GM12878 (cell line): ENCODE measurements around the gene JPT1. TPM values are rescaled to one million over a fixed set of nuclear protein-coding genes. Genes with fewer than 3 reads are reported as not detected.

ENCODE experiments used
- ATAC-seq: fragments of 200-7000 bp; cut with Tn5 transposase; 3 replicates; pipeline ENCODE4 v1.9.1; 2020; ENCODE audit warnings: mild to moderate bottlenecking, moderate library complexity
- BruUV-seq: library from RNA; stranded (reverse); fragments of 400-500 nt; replicated peaks from 2 replicates; lab custom pipeline; 2021; lab: Mats Ljungman, UMichigan
- CTCF ChIA-PET: fragments of 300-600 bp; sonication (Branson Sonifier 250); formaldehyde crosslinking; extraction: SDS; loops from one replicate; lab custom pipeline; 2021; ENCODE audit warnings: inconsistent platforms; lab: Yijun Ruan, JAX
- POLR2A ChIA-PET: fragments of 350-600 bp; formaldehyde crosslinking; extraction: SDS; loops from one replicate; lab custom pipeline; 2021; ENCODE audit warnings: inconsistent platforms; lab: Charles Lee
- RAD21 ChIA-PET: fragments of 300-600 bp; sonication (Branson Sonifier 250); formaldehyde crosslinking; loops from one replicate; lab custom pipeline; 2023; ENCODE audit warnings: antibody characterized with exemption; ENCODE audit not compliant: unreplicated experiment; lab: Charles Lee
- SMC1A ChIA-PET: fragments of 300-600 bp; sonication (Branson Sonifier 250); formaldehyde crosslinking; loops from one replicate; lab custom pipeline; 2023; ENCODE audit not compliant: unreplicated experiment, uncharacterized antibody; lab: Charles Lee
- DNase-seq: peaks from one replicate; pipeline ENCODE4 v3.0.0-alpha.2; 2011; ENCODE audit warnings: low read depth, low spot score
- FAIRE-seq: peaks from 3 replicates; lab custom pipeline; 2011; peaks lifted over from hg19 to GRCh38; lab: Jason Lieb, UNC
- H2AFZ ChIP-seq: 2 replicates; pipeline ENCODE4 v1.6.0; 2011; ENCODE audit warnings: low read depth, low read length, control low read depth; ENCODE audit not compliant: control insufficient read depth
- H3K27ac ChIP-seq: 2 replicates; pipeline ENCODE4 v1.5.1; 2011; ENCODE audit warnings: control low read depth; ENCODE audit not compliant: control insufficient read depth, insufficient read depth
- H3K27me3 ChIP-seq, 2 experiments: replicated peaks in 1 of 2; 2 replicates each; pipeline versions ENCODE4 v1.6.0 to v1.6.1; 2011; ENCODE audit warnings: low read length in 1 of 2; ENCODE audit not compliant: control insufficient read depth in 2 of 2, insufficient read depth in 2 of 2
- H3K36me3 ChIP-seq, 2 experiments: 2 replicates each; pipeline ENCODE4 v1.5.1; 2011; ENCODE audit warnings: low read length in 1 of 2; ENCODE audit not compliant: control insufficient read depth in 2 of 2, insufficient read depth in 2 of 2
- H3K4me1 ChIP-seq: 2 replicates; pipeline ENCODE4 v1.6.1; 2011; ENCODE audit warnings: mild to moderate bottlenecking, low read length, moderate library complexity, mixed read lengths; ENCODE audit not compliant: control insufficient read depth, insufficient read depth
- H3K4me2 ChIP-seq: 2 replicates; pipeline ENCODE4 v1.6.0; 2011; ENCODE audit warnings: control low read depth; ENCODE audit not compliant: control insufficient read depth, insufficient read depth
- H3K4me3 ChIP-seq: fragments of 200-600 bp; sonication (generic); 2 replicates; pipeline ENCODE4 v1.5.1; 2016
- H3K79me2 ChIP-seq: 2 replicates; pipeline ENCODE4 v1.6.0; 2011; ENCODE audit warnings: low read length; ENCODE audit not compliant: control insufficient read depth, insufficient read depth
- H3K9ac ChIP-seq: 2 replicates; pipeline ENCODE4 v1.8.0; 2011; ENCODE audit warnings: low read length, control low read depth, mixed read lengths; ENCODE audit not compliant: control insufficient read depth, insufficient read depth
- H3K9me3 ChIP-seq: replicated peaks from 3 replicates; pipeline ENCODE4 v1.5.1; 2011; ENCODE audit warnings: mild to moderate bottlenecking, low read length; ENCODE audit not compliant: control insufficient read depth, insufficient read depth
- H4K20me1 ChIP-seq: 2 replicates; pipeline ENCODE4 v1.6.0; 2011; ENCODE audit not compliant: control insufficient read depth, insufficient read depth
- BACH1 ChIP-seq: fragments of 450-650 bp; IDR thresholded peaks from 2 replicates; pipeline ENCODE4 v1.6.1; 2017; ENCODE audit warnings: mild to moderate bottlenecking, borderline replicate concordance
- BHLHE40 ChIP-seq, 2 experiments: fragments of 450-650 bp in 1 of 2; IDR thresholded peaks; 2 replicates each; pipeline ENCODE4 v1.6.1; 2011 to 2017; ENCODE audit warnings: low read depth in 2 of 2, borderline replicate concordance in 1 of 2, improper control_type of control experiment in 1 of 2, low read length in 1 of 2, mild to moderate bottlenecking in 1 of 2
- BRCA1 ChIP-seq: IDR thresholded peaks from 2 replicates; pipeline ENCODE4 v1.6.1; 2011; ENCODE audit warnings: low read depth, low read length, improper control_type of control experiment
- CEBPB ChIP-seq, 2 experiments: fragments of 150-350 bp in 1 of 2; IDR thresholded peaks; 2 replicates each; pipeline ENCODE4 v1.6.1; 2012 to 2014; ENCODE audit warnings: low read depth in 2 of 2, low read length in 2 of 2, borderline replicate concordance in 1 of 2, inconsistent platforms in 1 of 2
- DPF2 ChIP-seq: fragments of 450-650 bp; IDR thresholded peaks from 2 replicates; pipeline ENCODE4 v1.6.1; 2017; ENCODE audit warnings: mild to moderate bottlenecking
- EED ChIP-seq: sonication (generic); IDR thresholded peaks from 2 replicates; pipeline ENCODE4 v1.6.1; 2016; ENCODE audit warnings: antibody characterized with exemption, low read depth
- GATAD2B ChIP-seq: fragments of 450-650 bp; conservative IDR thresholded peaks from 2 replicates; pipeline ENCODE4 v1.6.1; 2017; ENCODE audit warnings: low read depth, mild to moderate bottlenecking, moderate library complexity
- HDGF ChIP-seq: fragments of 450-650 bp; IDR thresholded peaks from 2 replicates; pipeline ENCODE4 v1.6.1; 2016; ENCODE audit warnings: antibody characterized with exemption
- IKZF1 ChIP-seq: fragments of 450-650 bp; conservative IDR thresholded peaks from 2 replicates; pipeline ENCODE4 v1.6.1; 2017; ENCODE audit warnings: antibody characterized with exemption, mild to moderate bottlenecking
- IKZF2 ChIP-seq, 2 experiments: fragments of 450-650 bp; IDR thresholded peaks; 2 replicates each; pipeline ENCODE4 v1.6.1; 2017; ENCODE audit warnings: mild to moderate bottlenecking in 2 of 2, moderate library complexity in 2 of 2
- LARP7 ChIP-seq: fragments of 450-650 bp; IDR thresholded peaks from 2 replicates; pipeline ENCODE4 v1.6.1; 2017; ENCODE audit warnings: mild to moderate bottlenecking
- NR2F1 ChIP-seq: fragments of 450-650 bp; conservative IDR thresholded peaks from 2 replicates; pipeline ENCODE4 v1.6.1; 2017; ENCODE audit warnings: mild to moderate bottlenecking
- POLR2A ChIP-seq: IDR thresholded peaks from 2 replicates; pipeline ENCODE4 v1.6.1; 2011; ENCODE audit warnings: low read depth, mild to moderate bottlenecking, low read length
- RFX5 ChIP-seq: IDR thresholded peaks from 2 replicates; pipeline ENCODE4 v1.6.1; 2011; ENCODE audit warnings: low read depth, low read length, improper control_type of control experiment
- SKIL ChIP-seq: fragments of 450-650 bp; IDR thresholded peaks from 2 replicates; pipeline ENCODE4 v1.6.1; 2017; ENCODE audit warnings: mild to moderate bottlenecking, low read depth, inconsistent platforms; ENCODE audit not compliant: poor library complexity, severe bottlenecking
- YY1 ChIP-seq: IDR thresholded peaks from 2 replicates; pipeline ENCODE4 v1.6.1; 2011; ENCODE audit warnings: low read depth, mild to moderate bottlenecking, low read length
- ZNF687 ChIP-seq: fragments of 450-650 bp; IDR thresholded peaks from 2 replicates; pipeline ENCODE4 v1.6.1; 2017; ENCODE audit warnings: mild to moderate bottlenecking, moderate library complexity
- WGBS: methylation state at CpG from one replicate; pipeline ENCODE4 v1.1.6; 2016; ENCODE audit warnings: low lambda C conversion rate; ENCODE audit not compliant: insufficient replicate concordance, insufficient coverage; ENCODE audit errors: missing lambda C conversion rate; 5-methylcytosine and 5-hydroxymethylcytosine counted together
- in situ Hi-C: fragments of 300-500 bp; cut with MboI; formaldehyde crosslinking; loops from 9 replicates; pipeline ENCODE4 v1.14.3; 2018; ENCODE audit warnings: mixed read lengths
- intact Hi-C: fragments of 100-400 bp; cut with micrococcal nuclease; formaldehyde crosslinking; loops from one replicate; pipeline ENCODE4 v1.14.2; 2022; ENCODE audit not compliant: unreplicated experiment
- polyA plus RNA-seq, 11 experiments: library from polyadenylated mRNA; depleted of rRNA in 4 of 11; unstranded in 6 of 11; stranded (reverse) in 5 of 11; fragments of >200 nt; fragmentation: Nextera tagmentation in 4 of 11; fragmentation: Illumina TruSeq in 1 of 11; extraction: Ambion mirVana in 4 of 11; extraction: Trizol in 1 of 11; gene quantifications; 1 replicate in 1 of 11; 2 replicates in 10 of 11; pipeline versions ENCODE4 v1.2.1 to v1.2.3, GENCODE V29; 2011 to 2016; ENCODE audit warnings: inconsistent platforms in 2 of 11, missing spikeins in 2 of 11, low read depth in 1 of 11
- total RNA-seq, 4 experiments: library from RNA; depleted of rRNA in 3 of 4; stranded (reverse); fragments of >200 nt in 3 of 4; fragmentation: Illumina TruSeq in 1 of 4; extraction: Trizol in 1 of 4; gene quantifications; 2 replicates each; pipeline versions ENCODE4 v1.2.1 to v1.2.3, GENCODE V29; 2013 to 2021

Gene JPT1
- total and polyA plus RNA-seq, 10 of the 15 experiments (the other 5 are each of a cell fraction or from before 2014, with no cell fraction given), result 79.7 to 651 (median 323) TPM

GRCh38 chr17:75087558-75088453 is 66.5 kb downstream of the JPT1 start, which contains the start of gene SLC16A5:
TSS of gene SLC16A5 (plus strand) at chr17:75087954. CDS start at chr17:75093637, 5,683 bp downstream.
- Histone ChIP-seq H3K9me3 (no peaks in the 10 kb centered on the region), H2AFZ (peak within 1 kb of the TSS; percentile 94), H3K9ac (peak within 1 kb of the TSS; percentile 77), H3K79me2 (no peaks in the 10 kb centered on the region), H4K20me1 (no peaks in the 10 kb centered on the region), H3K4me1 (peaks cover 13% of the 10 kb centered on the region), H3K27me3 (no peaks in the 10 kb centered on the region), H3K36me3 (no peaks in the 10 kb centered on the region), H3K4me2 (peak within 1 kb of the TSS; percentile 98), H3K4me3 (peak within 1 kb of the TSS; percentile 69), H3K27ac (peak within 1 kb of the TSS; percentile 50)
- in situ Hi-C loops (no loop called here), intact Hi-C loops (no loop called here)
- ChIA-PET POLR2A (interaction anchor here (0.9 to 3.1 kb wide), 5 partner anchors 10 to 126 kb away, joined by 3 to 15 read pairs (median 3); no protein-coding TSS in a partner anchor), CTCF (interaction anchor here (0.6 to 3.1 kb wide), 8 partner anchors 14 to 114 kb away, joined by 3 to 12 read pairs (median 4); no protein-coding TSS in a partner anchor), SMC1A (interaction anchor here (0.8 to 2.7 kb wide), 3 partner anchors 9 to 26 kb away, joined by 4 to 9 read pairs (median 4); no protein-coding TSS in a partner anchor), RAD21 (interaction anchor here (0.7 to 1.7 kb wide), 6 partner anchors 9 to 75 kb away, joined by 3 to 9 read pairs (median 4); partner anchors contain the start of gene MRPL58)
- BruUV-seq, result no TSS peak
- DNase-seq (no peak), ATAC-seq (peak; percentile 84), FAIRE-seq (no peak)
- 13% methylated on average over 47 of the region's 69 CpGs for WGBS
- peak; percentile 54; the same call in 1 of the 2 replicates for TF ChIP-seq GATAD2B
- TF ChIP-seq CEBPB (IDR thresholded peaks at IDR 0.05; ENCODE audit: borderline replicate concordance in 1 of 2, low read depth in 2 of 2, low read length in 2 of 2), result no peak
- peak; percentile 27; the same call in 1 of the 2 replicates for TF ChIP-seq EED
- TF ChIP-seq LARP7, result peak; percentile 58; the same call in 1 of the 2 replicates
- no peak for TF ChIP-seq BRCA1
- peak; percentile 36 to 37; a peak in 2 of 4 replicates for TF ChIP-seq IKZF2 (IDR thresholded peaks at IDR 0.05)
- TF ChIP-seq BACH1, result 0 out of 2 replicates have a peak, but pooled peaks have one; percentile 18
- peak; percentile 7 to 46; a peak in 1 of 4 replicates for TF ChIP-seq BHLHE40 (IDR thresholded peaks at IDR 0.05; ENCODE audit: borderline replicate concordance in 1 of 2, low read depth in 2 of 2, low read length in 1 of 2)
- peak; percentile 61; the same call in 1 of the 2 replicates for TF ChIP-seq IKZF1
- TF ChIP-seq RFX5, result no peak
- 0 out of 2 replicates have a peak, but pooled peaks have one; percentile 11 for TF ChIP-seq YY1
- TF ChIP-seq DPF2, result 0 out of 2 replicates have a peak, but pooled peaks have one; percentile 53
- TF ChIP-seq NR2F1, result 0 out of 2 replicates have a peak, but pooled peaks have one; percentile 34
- peak; percentile 71; the same call in 1 of the 2 replicates for TF ChIP-seq POLR2A
- 0 out of 2 replicates have a peak, but pooled peaks have one; percentile 46 for TF ChIP-seq ZNF687
- 0 out of 2 replicates have a peak, but pooled peaks have one; percentile 48 for TF ChIP-seq HDGF
- TF ChIP-seq SKIL, result no peak
